Gastrocnemius medialis (tissue), 4 donors: ENCODE results near the gene KLHDC7A.

Source experiments
- POLR2A ChIP-seq, 2 donors: fragments of 450-650 bp; IDR thresholded peaks; one replicate each; pipeline ENCODE4 v1.6.1; 2017; ENCODE audit warnings: antibody characterized with exemption in 2 of 2, mild to moderate bottlenecking in 2 of 2, moderate library complexity in 2 of 2
- TF ChIP-seq, protein P1 (sequence below), 5 experiments: fragments of 450-650 bp in 3 of 5; fragments of 200-600 bp in 2 of 5; sonication (generic) in 2 of 5; IDR thresholded peaks in 4 of 5; conservative IDR thresholded peaks in 1 of 5; 1 replicate in 4 of 5; 2 replicates in 1 of 5; pipeline ENCODE4 v1.5.1; 2016 to 2019; ENCODE audit warnings: antibody characterized with exemption in 5 of 5, mild to moderate bottlenecking in 3 of 5, moderate library complexity in 3 of 5

- TF ChIP-seq, protein P1, sequence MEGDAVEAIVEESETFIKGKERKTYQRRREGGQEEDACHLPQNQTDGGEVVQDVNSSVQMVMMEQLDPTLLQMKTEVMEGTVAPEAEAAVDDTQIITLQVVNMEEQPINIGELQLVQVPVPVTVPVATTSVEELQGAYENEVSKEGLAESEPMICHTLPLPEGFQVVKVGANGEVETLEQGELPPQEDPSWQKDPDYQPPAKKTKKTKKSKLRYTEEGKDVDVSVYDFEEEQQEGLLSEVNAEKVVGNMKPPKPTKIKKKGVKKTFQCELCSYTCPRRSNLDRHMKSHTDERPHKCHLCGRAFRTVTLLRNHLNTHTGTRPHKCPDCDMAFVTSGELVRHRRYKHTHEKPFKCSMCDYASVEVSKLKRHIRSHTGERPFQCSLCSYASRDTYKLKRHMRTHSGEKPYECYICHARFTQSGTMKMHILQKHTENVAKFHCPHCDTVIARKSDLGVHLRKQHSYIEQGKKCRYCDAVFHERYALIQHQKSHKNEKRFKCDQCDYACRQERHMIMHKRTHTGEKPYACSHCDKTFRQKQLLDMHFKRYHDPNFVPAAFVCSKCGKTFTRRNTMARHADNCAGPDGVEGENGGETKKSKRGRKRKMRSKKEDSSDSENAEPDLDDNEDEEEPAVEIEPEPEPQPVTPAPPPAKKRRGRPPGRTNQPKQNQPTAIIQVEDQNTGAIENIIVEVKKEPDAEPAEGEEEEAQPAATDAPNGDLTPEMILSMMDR (IDR thresholded peaks at IDR 0.05 in 4 of 5, conservative IDR thresholded peaks at IDR 0.05 in 1 of 5): no peak
- TF ChIP-seq POLR2A (IDR thresholded peaks at IDR 0.05): no peak
Observed at GRCh38 chr1:18530587-18531502, 50.1 kb downstream of the KLHDC7A start.
